ENCODE measurements around the gene SULT1A1. TPM values are rescaled to one million over a fixed set of nuclear protein-coding genes. Genes with fewer than 3 reads are reported as not detected.
"Not testable (repeated sequence)": the region's sequence is repeated elsewhere in the genome, so short reads cannot be mapped to it uniquely, and the experiment has no call there.

SULT1A1 gene
- total RNA-seq, 1 experiment from 2014 or later: 1.5 TPM

DNA sequence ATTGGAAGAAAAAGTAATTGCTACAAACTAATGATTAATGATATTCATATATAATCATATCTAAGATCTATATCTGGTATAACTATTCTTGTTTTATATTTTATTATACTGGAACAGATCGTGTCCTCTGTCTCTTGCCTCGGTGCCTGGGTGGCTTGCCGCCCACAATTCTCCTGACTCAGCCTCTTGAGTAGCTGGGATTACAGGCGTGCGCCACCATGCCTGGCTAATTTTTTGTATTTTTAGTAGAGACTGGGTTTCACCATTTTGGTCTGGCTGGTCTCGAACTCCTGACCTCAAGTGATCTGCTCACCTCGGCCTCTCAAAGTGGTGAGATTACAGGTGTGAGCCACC is 6.4 kb upstream of the SULT1A1 start:
- intact Hi-C loops (cut with micrococcal nuclease; ENCODE audit: unreplicated experiment); in situ Hi-C loops (cut with HindIII; ENCODE audit: low pct_unique_long_range_greater_than_20kb, low sequenced_read_pairs); DNase-seq (ENCODE audit: low read depth, low spot score); ATAC-seq; H3K36me3 ChIP-seq (ENCODE audit: control insufficient read depth, insufficient read depth, low read length); H3K27ac ChIP-seq (ENCODE audit: low read length); H3K9me3 ChIP-seq (ENCODE audit: control insufficient read depth, insufficient read depth, low read depth, low read length); H3K27me3 ChIP-seq (ENCODE audit: control insufficient read depth, insufficient read depth, low read length); H3K4me1 ChIP-seq (ENCODE audit: control insufficient read depth, insufficient read depth, low read length); H3K4me3 ChIP-seq (ENCODE audit: low read depth in 2 of 2, low read length in 2 of 2); BruUV-seq (replicated peaks); POLR2A ChIA-PET: not testable (repeated sequence)
- TF ChIP-seq, protein P1, sequence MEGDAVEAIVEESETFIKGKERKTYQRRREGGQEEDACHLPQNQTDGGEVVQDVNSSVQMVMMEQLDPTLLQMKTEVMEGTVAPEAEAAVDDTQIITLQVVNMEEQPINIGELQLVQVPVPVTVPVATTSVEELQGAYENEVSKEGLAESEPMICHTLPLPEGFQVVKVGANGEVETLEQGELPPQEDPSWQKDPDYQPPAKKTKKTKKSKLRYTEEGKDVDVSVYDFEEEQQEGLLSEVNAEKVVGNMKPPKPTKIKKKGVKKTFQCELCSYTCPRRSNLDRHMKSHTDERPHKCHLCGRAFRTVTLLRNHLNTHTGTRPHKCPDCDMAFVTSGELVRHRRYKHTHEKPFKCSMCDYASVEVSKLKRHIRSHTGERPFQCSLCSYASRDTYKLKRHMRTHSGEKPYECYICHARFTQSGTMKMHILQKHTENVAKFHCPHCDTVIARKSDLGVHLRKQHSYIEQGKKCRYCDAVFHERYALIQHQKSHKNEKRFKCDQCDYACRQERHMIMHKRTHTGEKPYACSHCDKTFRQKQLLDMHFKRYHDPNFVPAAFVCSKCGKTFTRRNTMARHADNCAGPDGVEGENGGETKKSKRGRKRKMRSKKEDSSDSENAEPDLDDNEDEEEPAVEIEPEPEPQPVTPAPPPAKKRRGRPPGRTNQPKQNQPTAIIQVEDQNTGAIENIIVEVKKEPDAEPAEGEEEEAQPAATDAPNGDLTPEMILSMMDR (IDR thresholded peaks at IDR 0.05): peak; percentile 65; the same call in 1 of the 2 replicates
- CTCF ChIA-PET: interaction anchor here (0.6 kb wide), 1 partner anchor 62 kb away, joined by 3 read pairs; no protein-coding TSS in a partner anchor

DNA sequence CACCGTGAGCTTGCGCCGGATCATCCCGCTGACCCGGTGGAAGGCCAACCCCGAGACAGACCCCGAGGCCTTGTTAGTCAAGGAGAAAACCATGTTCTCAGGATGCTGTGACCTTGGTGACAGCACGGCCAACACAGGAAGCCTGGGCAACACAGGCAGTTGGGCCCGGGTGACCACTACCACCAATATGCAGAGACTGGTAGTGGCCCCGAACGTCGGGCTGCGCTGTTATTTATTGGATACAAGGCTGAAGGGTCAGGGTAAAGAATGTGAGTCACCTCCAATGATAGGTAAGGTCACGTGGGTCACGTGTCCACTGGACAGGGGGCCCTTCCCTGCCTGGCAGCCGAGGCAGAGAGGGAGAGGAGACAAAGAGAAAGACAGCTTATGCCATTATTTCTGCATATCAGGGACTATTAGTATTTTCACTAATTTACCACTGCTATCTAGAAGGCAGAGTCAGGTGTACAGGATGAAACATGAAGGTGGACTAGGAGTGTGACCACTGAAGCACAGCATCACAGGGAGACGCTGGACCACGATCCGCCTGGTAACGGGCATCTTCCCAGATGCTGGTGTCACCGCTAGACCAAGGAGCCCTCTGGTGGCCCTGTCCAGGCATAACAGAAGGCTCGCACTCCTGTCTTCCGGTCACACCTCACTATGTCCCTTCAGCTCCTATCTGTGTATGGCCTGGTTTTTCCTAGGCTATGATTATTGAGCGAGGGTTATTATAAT is 5.8 kb upstream of the SULT1A1 start:
- CTCF ChIA-PET: interaction anchor here (0.6 kb wide), 1 partner anchor 61 kb away, joined by 3 read pairs; no protein-coding TSS in a partner anchor
- TF ChIP-seq, protein P1 (IDR thresholded peaks at IDR 0.05): peak; percentile 88
- H3K9me3 ChIP-seq (ENCODE audit: control insufficient read depth, insufficient read depth, low read depth, low read length); H3K27me3 ChIP-seq (ENCODE audit: control insufficient read depth, insufficient read depth, low read length); H3K4me1 ChIP-seq (ENCODE audit: control insufficient read depth, insufficient read depth, low read length); H3K4me3 ChIP-seq (ENCODE audit: low read depth in 2 of 2, low read length in 2 of 2); H3K36me3 ChIP-seq (ENCODE audit: control insufficient read depth, insufficient read depth, low read length); intact Hi-C loops (cut with micrococcal nuclease; ENCODE audit: unreplicated experiment); in situ Hi-C loops (cut with HindIII; ENCODE audit: low pct_unique_long_range_greater_than_20kb, low sequenced_read_pairs); BruUV-seq (replicated peaks); POLR2A ChIA-PET; H3K27ac ChIP-seq (ENCODE audit: low read length): not testable (repeated sequence)
- ATAC-seq (peak; percentile 46; the same call in 1 of the 2 replicates), DNase-seq (ENCODE audit: low read depth, low spot score) (peak; percentile 20)

DNA sequence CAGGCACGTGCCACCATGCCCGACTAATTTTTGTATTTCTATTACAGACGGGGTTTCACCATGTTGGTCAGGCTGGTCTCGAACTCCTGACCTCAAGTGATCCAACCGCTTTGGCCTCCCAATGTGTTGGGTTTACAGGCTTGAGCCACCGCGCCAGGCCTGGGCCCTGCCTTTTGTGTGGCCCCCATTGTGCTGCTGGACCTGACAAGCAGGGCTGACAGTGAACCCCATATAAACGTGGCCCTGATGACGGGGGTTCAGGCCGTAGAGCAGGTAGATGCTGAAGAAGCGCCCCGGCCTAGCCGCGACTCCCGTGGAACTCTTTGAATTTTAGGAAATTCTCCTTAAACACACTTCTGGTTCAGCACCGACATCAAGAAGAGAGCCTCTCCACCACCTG is 4.7 kb upstream of the SULT1A1 start:
- CTCF ChIA-PET; H3K27me3 ChIP-seq (ENCODE audit: control insufficient read depth, insufficient read depth, low read length); H3K27ac ChIP-seq (ENCODE audit: low read length); BruUV-seq (replicated peaks); POLR2A ChIA-PET; DNase-seq (ENCODE audit: low read depth, low spot score); intact Hi-C loops (cut with micrococcal nuclease; ENCODE audit: unreplicated experiment); H3K36me3 ChIP-seq (ENCODE audit: control insufficient read depth, insufficient read depth, low read length); H3K4me1 ChIP-seq (ENCODE audit: control insufficient read depth, insufficient read depth, low read length); H3K4me3 ChIP-seq (ENCODE audit: low read depth in 2 of 2, low read length in 2 of 2); in situ Hi-C loops (cut with HindIII; ENCODE audit: low pct_unique_long_range_greater_than_20kb, low sequenced_read_pairs); H3K9me3 ChIP-seq (ENCODE audit: control insufficient read depth, insufficient read depth, low read depth, low read length); ATAC-seq: not testable (repeated sequence)

DNA sequence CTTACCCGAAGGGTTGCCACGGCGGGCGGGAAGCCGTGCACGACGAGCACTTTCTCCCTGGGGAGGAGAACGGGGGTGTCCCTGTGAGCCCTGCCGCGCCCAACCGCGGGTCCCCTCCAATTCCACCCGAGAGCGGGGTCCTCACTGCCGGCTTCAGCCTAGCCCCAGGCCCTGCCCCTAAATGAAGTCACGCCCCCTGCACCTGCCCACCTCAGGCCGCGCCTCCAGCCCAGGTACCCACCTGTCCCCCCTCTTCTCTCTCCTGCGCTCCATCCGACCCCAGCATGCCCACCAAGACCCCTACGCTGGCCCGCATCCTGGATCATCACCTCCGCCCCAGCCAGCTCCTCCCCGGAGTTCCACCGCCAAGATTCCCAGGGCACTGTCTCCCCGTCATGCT is 4.1 kb upstream of the SULT1A1 start:
- DNase-seq (ENCODE audit: low read depth, low spot score); CTCF ChIA-PET; H3K9me3 ChIP-seq (ENCODE audit: control insufficient read depth, insufficient read depth, low read depth, low read length); POLR2A ChIA-PET; H3K27ac ChIP-seq (ENCODE audit: low read length); BruUV-seq (replicated peaks); H3K4me3 ChIP-seq (ENCODE audit: low read depth in 2 of 2, low read length in 2 of 2); H3K27me3 ChIP-seq (ENCODE audit: control insufficient read depth, insufficient read depth, low read length); H3K4me1 ChIP-seq (ENCODE audit: control insufficient read depth, insufficient read depth, low read length); ATAC-seq; H3K36me3 ChIP-seq (ENCODE audit: control insufficient read depth, insufficient read depth, low read length); in situ Hi-C loops (cut with HindIII; ENCODE audit: low pct_unique_long_range_greater_than_20kb, low sequenced_read_pairs); intact Hi-C loops (cut with micrococcal nuclease; ENCODE audit: unreplicated experiment): not testable (repeated sequence)

DNA sequence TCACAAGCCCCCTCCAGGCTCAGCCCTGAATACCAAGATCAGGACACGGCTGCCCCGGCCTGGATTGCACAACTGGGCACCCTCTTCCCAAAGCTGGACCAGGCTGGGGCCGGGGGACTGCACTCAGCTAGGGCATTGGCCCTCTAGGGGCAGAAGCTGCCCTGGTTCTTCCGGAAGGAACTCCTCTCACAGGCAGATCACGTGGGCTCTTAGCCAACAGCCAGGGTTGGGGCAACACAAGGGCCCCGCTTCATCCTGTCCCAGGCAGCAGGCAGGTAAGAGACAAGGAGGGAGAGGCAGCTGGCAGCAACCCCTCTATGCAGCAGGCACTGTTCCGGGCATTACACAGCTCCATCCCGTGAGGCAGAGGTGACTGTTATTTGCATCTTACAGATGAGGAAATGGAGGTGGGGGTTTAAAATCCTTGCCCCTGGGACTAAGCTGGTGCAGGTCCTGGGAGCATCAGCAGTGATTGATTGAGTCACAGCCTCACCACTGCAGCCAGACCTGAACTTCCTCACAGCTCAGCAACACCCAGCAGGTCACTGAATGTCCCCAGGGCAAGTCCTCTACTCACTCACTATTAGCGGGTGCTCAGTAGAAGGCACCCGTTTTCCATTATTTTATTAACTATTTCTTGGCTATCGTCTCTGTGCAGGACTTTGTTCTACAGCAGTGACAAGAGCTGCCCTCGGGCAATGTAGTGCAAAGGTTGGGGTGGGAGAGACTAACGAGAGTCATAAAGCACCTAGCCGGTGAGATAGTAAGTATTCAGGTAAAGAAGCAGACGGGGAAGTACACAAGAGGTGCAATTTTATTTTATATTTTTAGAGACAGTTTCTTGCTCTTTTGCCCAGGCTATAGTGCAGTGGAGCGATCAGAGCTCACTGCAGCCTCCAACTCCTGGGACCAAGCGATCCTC is 2.8 kb upstream of the SULT1A1 start:
- H3K36me3 ChIP-seq (ENCODE audit: control insufficient read depth, insufficient read depth, low read length); H3K4me3 ChIP-seq (ENCODE audit: low read depth in 2 of 2, low read length in 2 of 2); DNase-seq (ENCODE audit: low read depth, low spot score); H3K27ac ChIP-seq (ENCODE audit: low read length); in situ Hi-C loops (cut with HindIII; ENCODE audit: low pct_unique_long_range_greater_than_20kb, low sequenced_read_pairs); CTCF ChIA-PET; POLR2A ChIA-PET; H3K27me3 ChIP-seq (ENCODE audit: control insufficient read depth, insufficient read depth, low read length); H3K9me3 ChIP-seq (ENCODE audit: control insufficient read depth, insufficient read depth, low read depth, low read length); intact Hi-C loops (cut with micrococcal nuclease; ENCODE audit: unreplicated experiment); H3K4me1 ChIP-seq (ENCODE audit: control insufficient read depth, insufficient read depth, low read length); BruUV-seq (replicated peaks): not testable (repeated sequence)
- peak; percentile 54 for ATAC-seq

All from Panc1 (cell line).